MM.1S (cell line): ENCODE results near the gene TARS3.

Experiments used
- CTCF ChIP-seq: fragments of 300-600 bp; sonication (generic); IDR thresholded peaks from 2 replicates; pipeline ENCODE4 v1.5.1; 2016; ENCODE audit warnings: antibody characterized with exemption, low read length, mixed read lengths
- EZH2 ChIP-seq: fragments of 300-600 bp; sonication (generic); optimal IDR thresholded peaks from 2 replicates; pipeline ENCODE3; 2017; ENCODE audit warnings: low read depth, mild to moderate bottlenecking, antibody characterized with exemption, low read length, mixed read lengths
- EZH2phosphoT487 ChIP-seq: fragments of 300-600 bp; sonication (generic); IDR thresholded peaks from 2 replicates; pipeline ENCODE4 v1.6.1; 2018; ENCODE audit warnings: antibody characterized with exemption, low read length

GRCh38 chr15:101642361-101642760 is 81.9 kb downstream of the TARS3 start:
- peak; percentile 26 for TF ChIP-seq CTCF
- no peak for TF ChIP-seq EZH2
- TF ChIP-seq EZH2phosphoT487: no peak
